Measurements from ENCODE around the gene RNASE8.

The RNASE8 gene

DNA sequence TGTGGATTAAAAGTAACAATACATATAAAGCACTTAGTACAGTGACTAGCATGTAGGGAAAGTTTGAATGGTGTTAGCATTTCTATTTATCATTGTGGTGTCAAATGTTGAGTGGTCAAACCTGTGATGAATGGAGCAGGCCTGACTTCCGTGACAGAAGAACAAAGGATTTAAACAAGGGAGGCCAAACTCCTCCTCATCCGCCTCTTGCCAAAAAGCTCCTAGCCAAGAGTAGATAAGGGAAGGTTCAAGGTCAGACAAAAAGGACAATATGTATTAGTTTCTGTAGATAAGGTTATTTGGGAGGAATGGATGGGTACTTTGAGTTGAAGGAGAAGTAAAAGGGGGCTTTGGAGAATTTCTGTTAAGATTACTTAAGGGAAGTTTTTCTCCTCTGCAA, 9.0 kb upstream of the RNASE8 start:
- Histone ChIP-seq H2AFZ (ENCODE audit: low read depth, low read length) (no peak overlapping the region), H3K4me1 (ENCODE audit: low read length) (peaks cover 8% of the 10 kb centered on the region), H3K27ac (ENCODE audit: low read length) (no peak overlapping the region), H4K20me1 (ENCODE audit: insufficient read depth, low read length) (no peaks in the 10 kb centered on the region), H3K4me2 (ENCODE audit: low read length) (no peak overlapping the region), H3K36me3 (replicated peaks; ENCODE audit: low read depth, low read length) (no peaks in the 10 kb centered on the region), H3K27me3 (ENCODE audit: low read depth, low read length) (peaks cover 21% of the 10 kb centered on the region), H3K79me2 (ENCODE audit: low read length) (no peaks in the 10 kb centered on the region), H3K9me3 (ENCODE audit: insufficient read depth, low read length) (no peaks in the 10 kb centered on the region), H3K4me3 (ENCODE audit: low read length) (no peak overlapping the region), H3K9ac (ENCODE audit: low read length) (no peak overlapping the region)
- no peak for TF ChIP-seq EZH2phosphoT487 (IDR thresholded peaks at IDR 0.05; ENCODE audit: low read depth)
- TF ChIP-seq, protein P1, sequence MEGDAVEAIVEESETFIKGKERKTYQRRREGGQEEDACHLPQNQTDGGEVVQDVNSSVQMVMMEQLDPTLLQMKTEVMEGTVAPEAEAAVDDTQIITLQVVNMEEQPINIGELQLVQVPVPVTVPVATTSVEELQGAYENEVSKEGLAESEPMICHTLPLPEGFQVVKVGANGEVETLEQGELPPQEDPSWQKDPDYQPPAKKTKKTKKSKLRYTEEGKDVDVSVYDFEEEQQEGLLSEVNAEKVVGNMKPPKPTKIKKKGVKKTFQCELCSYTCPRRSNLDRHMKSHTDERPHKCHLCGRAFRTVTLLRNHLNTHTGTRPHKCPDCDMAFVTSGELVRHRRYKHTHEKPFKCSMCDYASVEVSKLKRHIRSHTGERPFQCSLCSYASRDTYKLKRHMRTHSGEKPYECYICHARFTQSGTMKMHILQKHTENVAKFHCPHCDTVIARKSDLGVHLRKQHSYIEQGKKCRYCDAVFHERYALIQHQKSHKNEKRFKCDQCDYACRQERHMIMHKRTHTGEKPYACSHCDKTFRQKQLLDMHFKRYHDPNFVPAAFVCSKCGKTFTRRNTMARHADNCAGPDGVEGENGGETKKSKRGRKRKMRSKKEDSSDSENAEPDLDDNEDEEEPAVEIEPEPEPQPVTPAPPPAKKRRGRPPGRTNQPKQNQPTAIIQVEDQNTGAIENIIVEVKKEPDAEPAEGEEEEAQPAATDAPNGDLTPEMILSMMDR (IDR thresholded peaks at IDR 0.05; ENCODE audit: low read depth, low read length), result no peak

DNA sequence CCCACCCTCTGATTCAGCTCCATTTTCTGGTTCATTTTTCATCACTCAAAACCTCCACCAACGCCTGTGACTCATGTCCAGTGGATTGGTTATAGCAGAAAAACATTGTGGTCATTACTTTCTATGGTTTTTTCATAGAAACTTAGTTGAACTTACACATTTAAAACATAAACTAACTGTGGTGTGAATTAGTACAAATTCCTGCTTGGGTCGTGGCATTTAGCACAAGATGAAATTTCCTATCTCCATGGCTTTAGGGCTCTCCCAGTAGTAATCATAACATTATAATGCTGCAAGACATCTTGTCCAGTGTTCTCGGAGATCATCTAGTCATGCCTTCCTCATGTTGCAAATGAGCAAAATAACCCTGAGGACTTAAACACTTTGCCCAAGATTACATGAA, 8.3 kb upstream of the RNASE8 start:
- Histone ChIP-seq H4K20me1 (ENCODE audit: insufficient read depth, low read length) (no peaks in the 10 kb centered on the region), H3K36me3 (replicated peaks; ENCODE audit: low read depth, low read length) (no peaks in the 10 kb centered on the region), H3K79me2 (ENCODE audit: low read length) (no peaks in the 10 kb centered on the region), H3K9me3 (ENCODE audit: insufficient read depth, low read length) (no peaks in the 10 kb centered on the region), H3K4me1 (ENCODE audit: low read length) (peaks cover 8% of the 10 kb centered on the region), H3K9ac (ENCODE audit: low read length) (no peak overlapping the region), H3K4me2 (ENCODE audit: low read length) (no peak overlapping the region), H3K27ac (ENCODE audit: low read length) (no peak overlapping the region), H2AFZ (ENCODE audit: low read depth, low read length) (no peak overlapping the region), H3K4me3 (ENCODE audit: low read length) (no peak overlapping the region), H3K27me3 (ENCODE audit: low read depth, low read length) (peaks cover 19% of the 10 kb centered on the region)
- TF ChIP-seq EZH2phosphoT487 (IDR thresholded peaks at IDR 0.05; ENCODE audit: low read depth), result no peak
- TF ChIP-seq, protein P1 (IDR thresholded peaks at IDR 0.05; ENCODE audit: low read depth, low read length), result no peak

DNA sequence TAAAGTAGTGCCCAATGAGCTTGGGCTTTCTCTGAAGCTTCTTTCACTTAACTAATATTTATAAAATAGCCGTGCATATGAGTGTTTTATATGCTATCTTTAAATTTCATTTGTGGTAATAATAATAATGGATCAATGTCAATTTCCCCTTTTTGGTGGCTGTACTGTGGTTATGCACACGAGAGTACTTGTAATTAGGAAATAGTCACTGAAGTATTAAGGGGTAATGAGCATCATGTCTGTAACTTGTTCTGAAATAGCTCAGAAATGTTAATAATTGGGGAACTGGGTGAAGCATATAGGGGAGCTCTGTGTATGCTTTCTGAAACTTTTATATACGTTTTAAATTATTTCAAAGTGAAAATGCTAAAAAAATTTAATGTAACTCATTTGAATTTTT, 7.0 kb upstream of the RNASE8 start:
- no peak for TF ChIP-seq EZH2phosphoT487 (IDR thresholded peaks at IDR 0.05; ENCODE audit: low read depth)
- TF ChIP-seq, protein P1 (IDR thresholded peaks at IDR 0.05; ENCODE audit: low read depth, low read length), result no peak
- Histone ChIP-seq H3K4me3 (ENCODE audit: low read length) (no peak overlapping the region), H3K4me1 (ENCODE audit: low read length) (peaks cover 8% of the 10 kb centered on the region), H3K4me2 (ENCODE audit: low read length) (no peak overlapping the region), H3K9me3 (ENCODE audit: insufficient read depth, low read length) (no peaks in the 10 kb centered on the region), H3K79me2 (ENCODE audit: low read length) (no peaks in the 10 kb centered on the region), H4K20me1 (ENCODE audit: insufficient read depth, low read length) (no peaks in the 10 kb centered on the region), H3K27me3 (ENCODE audit: low read depth, low read length) (peaks cover 6% of the 10 kb centered on the region), H3K27ac (ENCODE audit: low read length) (no peak overlapping the region), H3K36me3 (replicated peaks; ENCODE audit: low read depth, low read length) (no peaks in the 10 kb centered on the region), H2AFZ (ENCODE audit: low read depth, low read length) (no peak overlapping the region), H3K9ac (ENCODE audit: low read length) (no peak overlapping the region)

DNA sequence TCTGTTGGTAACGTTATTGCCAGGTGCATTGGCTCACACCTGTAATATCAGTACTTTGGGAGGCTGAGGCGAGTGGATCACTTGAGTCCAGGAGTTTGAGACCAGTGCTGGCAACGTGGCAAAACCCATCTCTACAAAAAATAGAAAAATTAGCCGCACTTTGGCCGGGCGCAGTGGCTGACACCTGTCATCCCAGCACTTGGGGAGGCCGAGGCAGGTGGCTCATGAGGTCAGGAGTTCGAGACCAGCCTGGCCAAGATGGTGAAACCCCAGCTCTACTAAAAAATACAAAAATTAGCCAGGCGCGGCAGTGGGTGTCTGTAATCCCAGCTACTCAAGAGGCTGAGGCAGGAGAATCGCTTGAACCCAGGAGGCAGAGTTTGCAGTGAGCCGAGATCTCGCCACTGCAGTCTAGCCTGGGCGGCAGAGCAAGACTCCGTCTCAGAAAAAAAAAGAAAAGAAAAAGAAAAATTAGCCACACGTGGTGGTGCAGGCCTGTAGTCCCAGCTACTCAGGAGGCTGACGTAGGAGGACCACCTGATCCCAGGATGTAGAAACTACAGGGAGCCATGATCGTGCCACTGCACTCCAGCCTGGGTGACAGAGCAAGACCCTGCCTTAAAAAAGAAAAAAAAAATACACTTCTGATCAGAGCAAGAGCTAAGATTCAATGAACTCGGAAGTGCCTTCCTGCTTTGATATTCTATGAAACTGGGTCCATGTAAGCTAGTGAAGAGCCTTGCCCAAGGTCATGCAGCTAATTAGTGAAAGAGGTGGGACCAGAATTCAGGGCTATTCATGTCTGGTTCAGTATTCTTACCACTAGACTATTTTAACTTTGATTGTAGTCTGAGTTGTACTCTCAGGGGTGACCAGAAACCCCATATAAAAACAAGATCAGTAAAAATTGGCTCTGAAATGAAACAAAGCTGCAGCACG, 4.2 kb upstream of the RNASE8 start:
- Histone ChIP-seq H2AFZ (ENCODE audit: low read depth, low read length) (0 out of 2 replicates have a peak overlapping the region, but pooled peaks have one; percentile 10), H4K20me1 (ENCODE audit: insufficient read depth, low read length) (no peaks in the 10 kb centered on the region), H3K4me1 (ENCODE audit: low read length) (peaks cover 8% of the 10 kb centered on the region), H3K36me3 (replicated peaks; ENCODE audit: low read depth, low read length) (no peaks in the 10 kb centered on the region), H3K9ac (ENCODE audit: low read length) (no peak overlapping the region), H3K4me2 (ENCODE audit: low read length) (no peak overlapping the region), H3K4me3 (ENCODE audit: low read length) (no peak overlapping the region), H3K9me3 (ENCODE audit: insufficient read depth, low read length) (no peaks in the 10 kb centered on the region), H3K79me2 (ENCODE audit: low read length) (no peaks in the 10 kb centered on the region), H3K27me3 (ENCODE audit: low read depth, low read length) (no peaks in the 10 kb centered on the region), H3K27ac (ENCODE audit: low read length) (no peak overlapping the region)
- TF ChIP-seq, protein P1 (IDR thresholded peaks at IDR 0.05; ENCODE audit: low read depth, low read length), result no peak
- no peak for TF ChIP-seq EZH2phosphoT487 (IDR thresholded peaks at IDR 0.05; ENCODE audit: low read depth)

Data from OCI-LY3 (cell line).